Tibial artery (tissue), 4 donors: Measurements from ENCODE around the gene DPH7.

ENCODE experiments used
- DNase-seq, 2 donors: peaks; one replicate each; pipeline ENCODE4 v3.0.0-alpha.2; 2019
- H3K27ac ChIP-seq, 2 donors: fragments of 200-600 bp; sonication (generic) in 1 of 2; 1 replicate in 1 of 2; 2 replicates in 1 of 2; pipeline ENCODE4 v1.5.1; 2018 to 2019; ENCODE audit warnings: mild to moderate bottlenecking in 1 of 2
- H3K27me3 ChIP-seq, 2 donors: fragments of 200-600 bp; sonication (generic) in 1 of 2; one replicate each; pipeline versions ENCODE4 v1.5.1 to v1.6.0; 2016 to 2019
- H3K36me3 ChIP-seq, 3 donors: fragments of 200-600 bp; sonication (generic) in 2 of 3; one replicate each; pipeline ENCODE4 v1.5.1; 2016 to 2019; ENCODE audit warnings: mild to moderate bottlenecking in 2 of 3
- H3K4me1 ChIP-seq, 4 donors: fragments of 200-600 bp; sonication (generic) in 2 of 4; 1 replicate in 3 of 4; 2 replicates in 1 of 4; pipeline ENCODE4 v1.5.1; 2016 to 2019
- H3K4me3 ChIP-seq, 2 donors: fragments of 200-600 bp; sonication (generic) in 1 of 2; 1 replicate in 1 of 2; 2 replicates in 1 of 2; pipeline ENCODE4 v1.5.1; 2018 to 2019; ENCODE audit warnings: mild to moderate bottlenecking in 2 of 2
- H3K9me3 ChIP-seq, 3 donors: fragments of 200-600 bp; sonication (generic) in 1 of 3; one replicate each; pipeline ENCODE4 v1.5.1; 2016 to 2019
- intact Hi-C: fragments of 100-400 bp; cut with DNase I; formaldehyde crosslinking; loops from one replicate; pipeline ENCODE4 v1.15.0; 2023; ENCODE audit warnings: low total_unique reads
- TF ChIP-seq, protein P1 (sequence below), 2 experiments: fragments of 200-600 bp in 1 of 2; fragments of 450-650 bp in 1 of 2; IDR thresholded peaks; one replicate each; pipeline ENCODE4 v1.5.1; 2017 to 2019; ENCODE audit warnings: antibody characterized with exemption in 2 of 2, mild to moderate bottlenecking in 1 of 2, moderate library complexity in 1 of 2

DPH7 gene

DNA sequence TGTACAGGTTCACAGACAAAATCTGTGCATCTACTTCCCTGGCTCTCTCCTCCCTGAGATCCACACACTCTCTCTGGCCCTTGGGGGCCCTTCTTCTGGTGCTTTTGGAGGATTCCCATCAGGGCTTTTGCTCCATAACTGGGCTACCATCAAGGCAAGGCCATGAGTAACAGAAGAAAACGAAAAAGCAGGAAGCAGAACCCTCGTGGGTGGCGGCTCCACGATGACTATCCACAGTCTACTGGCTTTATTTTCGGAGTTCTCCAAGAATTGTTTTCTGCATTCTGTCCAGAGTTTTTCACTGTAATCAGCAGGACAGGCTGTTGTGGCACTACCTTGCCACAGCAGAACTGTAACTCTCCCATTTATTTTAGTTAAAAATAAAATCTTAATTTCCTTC lies 48.4 kb downstream of the DPH7 start:
- H3K27ac ChIP-seq = no peak overlapping the region
- no peak overlapping the region for H3K4me3 ChIP-seq
- intact Hi-C loops = loop anchor here (10.0 kb wide), 1 partner anchor 66 kb away; no protein-coding TSS in a partner anchor
- H3K36me3 ChIP-seq = peaks cover 0 to 7% (median 0%) of the 10 kb centered on the region in 3 donors
- DNase-seq = no peak
- TF ChIP-seq, protein P1, sequence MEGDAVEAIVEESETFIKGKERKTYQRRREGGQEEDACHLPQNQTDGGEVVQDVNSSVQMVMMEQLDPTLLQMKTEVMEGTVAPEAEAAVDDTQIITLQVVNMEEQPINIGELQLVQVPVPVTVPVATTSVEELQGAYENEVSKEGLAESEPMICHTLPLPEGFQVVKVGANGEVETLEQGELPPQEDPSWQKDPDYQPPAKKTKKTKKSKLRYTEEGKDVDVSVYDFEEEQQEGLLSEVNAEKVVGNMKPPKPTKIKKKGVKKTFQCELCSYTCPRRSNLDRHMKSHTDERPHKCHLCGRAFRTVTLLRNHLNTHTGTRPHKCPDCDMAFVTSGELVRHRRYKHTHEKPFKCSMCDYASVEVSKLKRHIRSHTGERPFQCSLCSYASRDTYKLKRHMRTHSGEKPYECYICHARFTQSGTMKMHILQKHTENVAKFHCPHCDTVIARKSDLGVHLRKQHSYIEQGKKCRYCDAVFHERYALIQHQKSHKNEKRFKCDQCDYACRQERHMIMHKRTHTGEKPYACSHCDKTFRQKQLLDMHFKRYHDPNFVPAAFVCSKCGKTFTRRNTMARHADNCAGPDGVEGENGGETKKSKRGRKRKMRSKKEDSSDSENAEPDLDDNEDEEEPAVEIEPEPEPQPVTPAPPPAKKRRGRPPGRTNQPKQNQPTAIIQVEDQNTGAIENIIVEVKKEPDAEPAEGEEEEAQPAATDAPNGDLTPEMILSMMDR (IDR thresholded peaks at IDR 0.05) = no peak
- no peaks in the 10 kb centered on the region for H3K9me3 ChIP-seq
- peaks cover 0 to 8% (median 5%) of the 10 kb centered on the region in 4 donors for H3K4me1 ChIP-seq
- no peaks in the 10 kb centered on the region for H3K27me3 ChIP-seq

DNA sequence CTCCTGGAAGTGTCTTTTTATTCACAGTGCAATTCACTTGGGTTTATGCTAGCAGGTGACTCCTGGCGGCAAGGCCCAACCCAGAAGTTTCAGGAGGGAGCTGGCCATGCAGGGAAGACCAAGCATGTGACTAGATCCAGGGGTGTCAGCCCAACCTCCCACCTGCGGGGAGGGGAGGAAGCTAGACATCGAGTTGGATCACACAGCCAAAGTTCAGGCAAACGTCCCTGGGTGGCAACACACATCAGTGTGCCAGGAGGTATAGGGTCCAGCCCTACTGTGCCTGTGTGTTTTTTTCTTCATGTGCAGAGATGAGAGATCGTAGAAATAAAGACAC lies 53.8 kb downstream of the DPH7 start:
- H3K4me3 ChIP-seq = no peak overlapping the region
- H3K9me3 ChIP-seq = no peaks in the 10 kb centered on the region
- peaks cover 0 to 40% (median 11%) of the 10 kb centered on the region in 3 donors for H3K36me3 ChIP-seq
- intact Hi-C loops = no loop called here
- H3K27me3 ChIP-seq = no peaks in the 10 kb centered on the region
- TF ChIP-seq, protein P1 (IDR thresholded peaks at IDR 0.05) = no peak
- no peak for DNase-seq
- no peaks in the 10 kb centered on the region for H3K4me1 ChIP-seq
- H3K27ac ChIP-seq = no peak overlapping the region

DNA sequence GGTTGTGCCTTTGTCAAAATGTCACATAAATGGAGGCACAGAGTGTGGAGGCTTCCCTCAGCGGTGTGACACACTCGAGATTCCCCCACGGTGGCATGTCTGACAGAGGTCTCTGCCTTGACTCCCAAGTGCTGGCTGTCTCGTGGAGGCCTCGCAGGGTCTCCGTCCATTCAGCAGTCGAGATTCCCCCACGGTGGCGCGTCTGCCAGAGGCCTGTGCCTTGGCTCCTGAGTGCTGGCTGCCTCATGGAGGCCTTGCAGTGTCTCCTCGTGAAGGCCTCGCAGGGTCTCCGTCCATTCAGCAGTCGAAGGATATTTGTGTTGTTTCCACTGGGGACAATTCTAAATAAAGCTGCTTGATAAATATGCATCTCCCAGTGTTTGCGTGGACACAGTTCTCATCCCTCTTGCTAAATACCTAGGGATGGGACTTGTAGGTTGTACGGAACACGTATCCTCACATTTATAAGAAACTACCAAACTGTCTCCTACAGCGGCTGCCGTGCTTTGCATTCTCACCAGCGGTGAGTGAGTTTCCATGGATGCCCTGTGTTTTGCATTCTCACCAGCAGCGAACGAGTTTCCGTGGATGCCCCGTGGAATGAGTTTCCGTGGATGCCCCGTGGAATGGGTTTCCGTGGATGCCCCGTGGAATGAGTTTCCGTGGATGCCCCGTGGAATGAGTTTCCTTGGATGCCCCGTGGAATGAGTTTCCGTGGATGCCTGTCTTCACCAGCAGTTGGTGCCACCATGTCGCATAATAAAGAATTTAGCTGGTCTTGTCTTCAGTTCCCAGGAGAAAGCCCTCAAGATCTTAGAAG lies 54.4 kb downstream of the DPH7 start:
- H3K27me3 ChIP-seq = no peaks in the 10 kb centered on the region
- no peak overlapping the region for H3K4me3 ChIP-seq
- H3K4me1 ChIP-seq = no peaks in the 10 kb centered on the region
- no peaks in the 10 kb centered on the region for H3K9me3 ChIP-seq
- no peak overlapping the region for H3K27ac ChIP-seq
- TF ChIP-seq, protein P1 (IDR thresholded peaks at IDR 0.05) = no peak
- DNase-seq = no peak
- H3K36me3 ChIP-seq = peaks cover 0 to 45% (median 16%) of the 10 kb centered on the region in 3 donors
- intact Hi-C loops = no loop called here

DNA sequence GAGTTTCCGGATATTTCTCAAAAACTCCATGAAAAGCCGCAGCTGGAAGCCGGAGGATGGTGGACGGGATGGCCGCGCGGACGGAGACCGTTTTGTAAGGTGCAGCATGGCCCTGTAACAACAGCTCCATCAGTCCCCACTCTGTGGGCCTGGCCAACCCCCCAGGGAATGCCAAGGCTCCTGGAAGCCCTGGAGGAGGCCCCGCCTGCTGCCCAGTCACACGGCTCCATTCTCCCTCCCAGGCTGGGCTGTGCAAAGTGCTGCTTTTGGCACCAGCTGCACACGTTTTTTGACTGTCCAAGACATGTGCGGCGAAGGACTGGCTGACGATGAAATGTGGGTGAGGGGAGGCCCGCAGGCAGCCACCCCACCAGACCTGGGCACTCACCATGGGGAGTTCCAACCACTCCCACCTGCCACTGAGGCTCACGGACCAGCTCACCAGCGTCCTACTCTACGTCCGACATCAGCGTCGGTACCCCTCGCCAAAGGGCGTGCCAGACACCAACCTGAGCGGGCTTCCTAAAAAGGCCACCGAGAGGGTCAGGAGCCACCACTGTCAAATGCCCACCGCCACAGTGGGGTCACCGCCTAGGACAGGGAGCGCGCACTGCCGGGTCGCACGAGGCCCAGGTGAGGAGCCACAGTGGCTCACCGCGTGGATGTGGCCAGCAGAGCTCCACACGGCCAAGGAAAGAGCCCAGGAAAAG lies 55.8 kb downstream of the DPH7 start:
- no peak overlapping the region for H3K27ac ChIP-seq
- TF ChIP-seq, protein P1 (IDR thresholded peaks at IDR 0.05) = no peak
- H3K9me3 ChIP-seq = no peaks in the 10 kb centered on the region
- DNase-seq = no peak
- no peaks in the 10 kb centered on the region for H3K27me3 ChIP-seq
- no peaks in the 10 kb centered on the region for H3K4me1 ChIP-seq
- H3K4me3 ChIP-seq = no peak overlapping the region
- H3K36me3 ChIP-seq = peaks cover 0 to 46% (median 18%) of the 10 kb centered on the region in 3 donors
- intact Hi-C loops = no loop called here

DNA sequence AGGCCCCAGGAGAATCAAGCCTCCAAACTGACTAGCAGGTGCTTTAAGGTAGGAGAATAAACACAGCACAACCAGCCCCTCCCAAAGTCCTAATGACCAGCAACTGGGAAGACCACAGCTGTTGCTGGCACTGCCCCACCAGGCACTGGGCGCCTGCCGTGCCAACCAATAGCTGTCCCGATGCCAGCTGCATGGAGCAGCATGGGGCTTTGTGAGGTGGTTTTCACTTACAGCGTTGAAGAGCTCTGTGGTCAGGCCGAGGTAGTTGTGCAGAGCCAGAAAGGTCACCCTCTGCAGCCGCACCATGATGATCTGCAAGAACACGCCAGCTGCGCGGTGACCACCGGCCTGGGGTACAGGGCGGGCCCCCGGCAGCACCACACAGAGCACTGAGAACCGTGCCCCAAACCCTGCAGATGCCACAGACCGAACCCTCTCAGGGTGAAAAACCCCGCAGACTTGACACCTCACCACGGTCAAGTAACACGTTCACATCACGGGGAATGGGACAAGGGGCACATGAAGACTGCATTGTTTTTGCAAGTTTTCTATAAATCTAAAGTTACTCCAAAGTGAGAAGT lies 57.2 kb downstream of the DPH7 start:
- DNase-seq = no peak
- no peaks in the 10 kb centered on the region for H3K27me3 ChIP-seq
- TF ChIP-seq, protein P1 (IDR thresholded peaks at IDR 0.05) = no peak
- H3K9me3 ChIP-seq = no peaks in the 10 kb centered on the region
- H3K4me3 ChIP-seq = no peak overlapping the region
- intact Hi-C loops = no loop called here
- H3K4me1 ChIP-seq = no peaks in the 10 kb centered on the region
- peaks cover 0 to 46% (median 18%) of the 10 kb centered on the region in 3 donors for H3K36me3 ChIP-seq
- no peak overlapping the region for H3K27ac ChIP-seq
